Muscle layer of duodenum (tissue), 2 donors: ENCODE data around the gene CRYBG1.
A peak's percentile ranks its signal among the peaks of the same experiment; 100 is the strongest.

Source experiments
- H3K27ac ChIP-seq: one replicate; pipeline ENCODE4 v1.7.0; 2013; ENCODE audit warnings: mild to moderate bottlenecking, low read length
- H3K27me3 ChIP-seq: one replicate; pipeline ENCODE4 v1.7.0; 2013; ENCODE audit warnings: low read depth, mild to moderate bottlenecking, control low read depth, low read length
- H3K36me3 ChIP-seq, 2 donors: one replicate each; pipeline ENCODE4 v1.7.0; 2013; ENCODE audit warnings: low read length in 2 of 2, control low read depth in 1 of 2, mild to moderate bottlenecking in 1 of 2; ENCODE audit not compliant: insufficient read depth in 2 of 2, control insufficient read depth in 1 of 2
- H3K4me1 ChIP-seq, 2 donors: one replicate each; pipeline ENCODE4 v1.7.0; 2013; ENCODE audit warnings: low read length in 2 of 2, mild to moderate bottlenecking in 2 of 2, control low read depth in 1 of 2, moderate library complexity in 1 of 2; ENCODE audit not compliant: insufficient read depth in 2 of 2, control insufficient read depth in 1 of 2
- H3K4me3 ChIP-seq, 2 donors: one replicate each; pipeline ENCODE4 v1.7.0; 2013; ENCODE audit warnings: low read length in 2 of 2, low read depth in 1 of 2, mild to moderate bottlenecking in 1 of 2
- H3K9me3 ChIP-seq, 2 donors: one replicate each; pipeline ENCODE4 v1.7.0; 2013; ENCODE audit warnings: low read length in 2 of 2, control low read depth in 1 of 2, mild to moderate bottlenecking in 1 of 2; ENCODE audit not compliant: control insufficient read depth in 1 of 2
- donor health status: healthy.

The CRYBG1 gene

DNA sequence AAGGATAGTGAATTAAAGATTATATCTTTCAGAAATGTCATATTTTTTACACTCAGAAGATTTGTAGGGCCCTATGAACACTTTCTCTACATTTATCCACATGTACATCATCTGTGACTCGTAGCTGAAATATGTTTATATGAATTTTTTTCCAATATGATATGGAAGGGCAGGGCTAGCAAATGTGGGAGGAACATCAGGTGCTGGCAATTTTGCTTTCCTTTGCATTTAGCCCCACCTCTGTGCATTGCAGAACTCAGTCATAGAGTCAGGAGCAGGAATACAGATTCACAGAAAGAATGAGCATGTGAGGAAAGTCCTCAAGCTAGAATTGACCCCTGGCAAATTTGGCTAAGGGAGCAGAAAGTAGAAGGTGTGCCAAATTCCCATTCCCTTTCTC, 129.9 kb downstream of the CRYBG1 start:
- Histone ChIP-seq H3K36me3 (no peaks in the 10 kb centered on the region), H3K27me3 (no peaks in the 10 kb centered on the region), H3K27ac (no peak overlapping the region), H3K9me3 (no peaks in the 10 kb centered on the region), H3K4me1 (no peaks in the 10 kb centered on the region), H3K4me3 (no peak overlapping the region)

DNA sequence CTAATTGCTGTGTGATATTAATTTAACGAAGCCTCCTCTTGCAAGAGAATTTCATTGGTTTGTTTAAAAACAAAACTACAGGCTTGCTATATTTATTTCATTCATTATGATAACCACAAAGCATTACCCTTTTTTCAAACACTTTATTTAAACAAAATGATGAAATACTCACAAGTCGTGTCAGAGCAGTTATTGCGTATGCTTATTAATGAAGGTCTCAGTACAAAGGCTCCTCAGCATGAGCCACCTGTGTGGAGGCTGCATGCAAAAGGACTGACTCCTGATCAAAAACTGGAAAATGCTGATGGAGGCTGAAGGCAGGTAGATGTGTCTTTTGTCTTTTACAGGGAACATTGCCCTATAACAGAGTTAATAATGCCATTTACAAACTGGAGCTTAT, 130.5 kb downstream of the CRYBG1 start:
- H3K27ac ChIP-seq = no peak overlapping the region
- H3K4me3 ChIP-seq = no peak overlapping the region
- no peaks in the 10 kb centered on the region for H3K4me1 ChIP-seq
- no peaks in the 10 kb centered on the region for H3K9me3 ChIP-seq
- no peaks in the 10 kb centered on the region for H3K27me3 ChIP-seq
- H3K36me3 ChIP-seq = no peaks in the 10 kb centered on the region

DNA sequence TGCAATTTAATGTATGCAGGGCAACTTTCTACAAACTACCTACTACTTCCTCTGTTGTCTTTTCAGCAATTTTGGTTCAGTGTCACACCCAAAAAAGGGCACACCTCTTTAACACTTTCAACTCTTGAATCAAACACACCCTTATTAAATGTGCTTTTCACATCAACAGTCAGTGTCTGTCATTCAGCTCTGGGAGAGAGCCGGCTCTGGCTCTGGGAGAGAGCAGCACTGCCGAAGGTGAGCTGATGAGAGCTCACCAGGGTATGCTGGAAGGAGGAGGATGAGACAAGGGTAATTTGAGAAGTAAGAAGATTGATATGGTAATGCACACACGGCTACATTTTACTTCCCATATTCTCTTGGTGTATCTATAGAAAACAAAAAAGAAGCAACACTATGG, 134.5 kb downstream of the CRYBG1 start:
- Histone ChIP-seq H3K9me3 (no peaks in the 10 kb centered on the region), H3K4me1 (no peaks in the 10 kb centered on the region), H3K27ac (no peak overlapping the region), H3K4me3 (no peak overlapping the region), H3K36me3 (no peaks in the 10 kb centered on the region), H3K27me3 (no peaks in the 10 kb centered on the region)

GRCh38 chr6:106496823-106497222, 136.3 kb downstream of the CRYBG1 start:
- Histone ChIP-seq H3K36me3 (no peaks in the 10 kb centered on the region), H3K9me3 (no peaks in the 10 kb centered on the region), H3K27me3 (no peaks in the 10 kb centered on the region), H3K27ac (no peak overlapping the region), H3K4me3 (no peak overlapping the region), H3K4me1 (no peaks in the 10 kb centered on the region)

DNA sequence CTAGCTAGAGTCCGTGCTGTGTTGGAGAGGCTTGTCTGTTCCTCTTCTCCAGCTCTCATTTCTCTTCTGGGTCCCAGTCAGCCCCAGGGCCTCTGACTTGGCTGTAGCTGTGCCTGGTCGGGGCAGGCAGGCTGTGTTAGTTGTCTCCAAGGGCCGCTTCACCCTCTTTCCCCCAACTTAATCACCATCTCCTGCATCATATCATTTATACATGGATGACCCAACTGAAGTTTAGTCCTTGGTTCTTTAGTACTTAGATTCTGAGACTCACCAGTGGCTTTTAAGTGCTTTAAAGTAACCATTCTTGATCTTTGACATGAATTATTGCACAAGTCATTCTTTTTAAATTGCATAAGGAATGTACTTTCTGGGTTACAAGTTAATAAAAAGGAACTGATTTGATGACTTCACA, 141.4 kb downstream of the CRYBG1 start:
- Histone ChIP-seq H3K27me3 (no peaks in the 10 kb centered on the region), H3K4me1 (no peaks in the 10 kb centered on the region), H3K36me3 (no peaks in the 10 kb centered on the region), H3K4me3 (no peak overlapping the region), H3K9me3 (no peaks in the 10 kb centered on the region), H3K27ac (no peak overlapping the region)

- Histone ChIP-seq H3K27ac (no peak overlapping the region), H3K9me3 (no peaks in the 10 kb centered on the region), H3K4me1 (no peaks in the 10 kb centered on the region), H3K4me3 (no peak overlapping the region), H3K36me3 (no peaks in the 10 kb centered on the region), H3K27me3 (no peaks in the 10 kb centered on the region)
These were observed 142.0 kb downstream of the CRYBG1 start for GRCh38 chr6:106502559-106502958.

DNA sequence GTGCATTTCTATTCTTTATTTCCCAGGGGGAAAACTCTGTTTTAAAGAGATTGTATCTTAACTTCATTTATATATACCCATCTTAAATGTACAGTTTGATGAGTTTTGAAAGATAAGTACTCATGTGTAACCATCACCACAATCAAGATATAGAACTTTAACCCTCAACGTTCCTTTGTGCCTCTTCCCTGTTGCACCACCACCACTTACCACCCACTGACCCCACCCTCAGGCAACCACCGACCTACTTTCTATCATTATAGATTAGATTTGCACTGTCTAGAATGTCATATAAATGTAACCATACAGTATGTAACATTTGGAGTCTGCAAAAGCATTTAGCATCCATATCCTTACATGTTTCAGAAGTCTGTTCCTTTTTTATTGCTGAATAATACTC, 147.8 kb downstream of the CRYBG1 start:
- peaks cover 3% of the 10 kb centered on the region for H3K27me3 ChIP-seq
- no peaks in the 10 kb centered on the region for H3K9me3 ChIP-seq
- no peaks in the 10 kb centered on the region for H3K36me3 ChIP-seq
- H3K27ac ChIP-seq = no peak overlapping the region
- no peak overlapping the region for H3K4me3 ChIP-seq
- H3K4me1 ChIP-seq = peaks cover 0 to 28% of the 10 kb centered on the region in 2 donors

GRCh38 chr6:106508834-106509233, 148.3 kb downstream of the CRYBG1 start:
- Histone ChIP-seq H3K4me1 (peaks cover 0 to 28% of the 10 kb centered on the region in 2 donors), H3K27ac (no peak overlapping the region), H3K4me3 (no peak overlapping the region), H3K27me3 (peaks cover 3% of the 10 kb centered on the region), H3K9me3 (no peaks in the 10 kb centered on the region), H3K36me3 (no peaks in the 10 kb centered on the region)

- peaks cover 0 to 28% of the 10 kb centered on the region in 2 donors for H3K4me1 ChIP-seq
- H3K36me3 ChIP-seq = no peaks in the 10 kb centered on the region
- no peak overlapping the region for H3K27ac ChIP-seq
- peaks cover 3% of the 10 kb centered on the region for H3K27me3 ChIP-seq
- peak overlapping the region; percentile 62 to 94 for H3K4me3 ChIP-seq
- no peaks in the 10 kb centered on the region for H3K9me3 ChIP-seq
These were observed 149.0 kb downstream of the CRYBG1 start for GRCh38 chr6:106509420-106510089.

DNA sequence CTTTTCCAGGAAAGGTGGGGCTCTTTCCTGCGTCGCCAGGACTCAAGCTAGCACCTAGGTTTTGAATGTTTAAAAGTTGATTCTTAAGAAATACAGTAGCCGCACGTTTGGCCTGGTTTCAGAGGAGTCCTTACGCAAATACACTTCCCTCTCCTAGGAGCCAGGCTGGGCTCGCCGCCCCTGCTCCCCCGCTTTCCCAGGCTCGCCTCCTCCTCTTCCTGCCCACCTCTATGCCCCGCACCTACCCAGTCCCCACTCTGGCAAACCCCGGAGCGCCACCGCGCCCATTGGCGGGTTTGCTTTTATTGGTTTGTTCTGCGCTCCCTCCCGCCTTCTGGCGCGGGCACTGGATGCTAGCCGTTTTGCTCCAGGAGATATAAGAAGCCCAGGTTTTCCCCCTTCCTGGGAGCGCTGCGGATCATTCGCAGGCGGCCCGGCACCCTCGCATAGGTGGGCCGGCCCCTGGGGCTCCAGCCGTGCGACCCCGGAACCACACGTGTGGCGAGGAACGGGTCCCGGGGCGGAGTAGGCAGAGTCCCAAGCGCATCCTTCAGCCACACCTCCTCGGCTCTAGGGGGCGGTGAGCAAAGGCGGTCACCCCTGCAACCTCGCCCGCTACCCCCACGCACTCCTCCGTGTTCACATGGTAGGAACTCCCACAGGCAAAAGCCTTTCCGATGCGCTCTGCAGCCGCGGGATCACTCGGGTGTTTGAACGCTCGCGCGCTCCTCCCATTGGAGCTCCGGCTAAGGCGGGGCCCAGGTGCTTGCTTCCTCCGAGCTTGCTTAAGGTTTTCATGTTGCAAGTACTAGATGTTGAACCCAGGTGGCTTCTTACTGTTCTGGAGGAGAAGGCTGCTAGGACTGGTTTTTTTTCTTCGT, 149.8 kb downstream of the CRYBG1 start:
- Histone ChIP-seq H3K36me3 (no peaks in the 10 kb centered on the region), H3K27ac (no peak overlapping the region), H3K4me1 (peaks cover 0 to 28% of the 10 kb centered on the region in 2 donors), H3K27me3 (peaks cover 3% of the 10 kb centered on the region), H3K9me3 (no peaks in the 10 kb centered on the region), H3K4me3 (peak overlapping the region; percentile 62 to 94)

DNA sequence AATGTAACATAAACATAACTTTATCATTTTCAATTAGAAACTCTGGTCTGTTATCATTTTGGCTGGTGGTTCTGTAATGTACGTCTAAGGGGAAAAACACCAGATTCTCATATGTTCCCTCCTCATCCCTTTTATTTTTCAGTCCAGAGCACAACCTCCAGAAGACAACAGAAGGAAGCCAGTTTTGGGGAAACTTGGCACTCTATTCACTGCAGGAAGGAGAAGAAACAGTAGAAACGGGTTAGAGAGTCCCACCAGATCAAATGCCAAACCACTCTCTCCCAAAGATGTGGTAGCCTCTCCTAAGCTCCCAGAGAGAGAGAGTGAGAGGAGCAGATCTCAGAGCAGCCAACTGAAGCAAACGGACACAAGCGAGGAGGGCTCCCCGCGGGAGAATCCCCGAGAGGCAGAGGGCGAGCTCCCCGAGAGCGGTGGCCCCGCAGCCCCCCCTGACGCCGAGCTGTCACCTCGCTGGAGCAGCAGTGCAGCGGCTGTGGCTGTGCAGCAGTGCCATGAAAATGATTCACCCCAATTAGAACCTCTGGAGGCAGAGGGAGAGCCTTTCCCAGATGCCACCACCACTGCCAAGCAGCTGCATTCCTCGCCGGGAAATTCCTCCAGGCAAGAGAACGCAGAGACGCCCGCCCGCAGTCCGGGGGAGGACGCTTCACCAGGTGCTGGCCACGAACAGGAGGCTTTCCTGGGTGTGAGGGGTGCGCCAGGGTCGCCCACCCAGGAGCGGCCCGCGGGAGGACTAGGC, 151.0 kb downstream of the CRYBG1 start:
- Histone ChIP-seq H3K27ac (no peak overlapping the region), H3K9me3 (no peaks in the 10 kb centered on the region), H3K4me1 (peaks cover 0 to 28% of the 10 kb centered on the region in 2 donors)

More for the DNA sequence above, 151.0 kb downstream of the CRYBG1 start:
- H3K4me3 ChIP-seq = peak overlapping the region; percentile 62 to 94
- H3K27me3 ChIP-seq = peaks cover 3% of the 10 kb centered on the region
- H3K36me3 ChIP-seq = no peaks in the 10 kb centered on the region
